ENCODE results near the gene INPP4B. TPM values are rescaled to one million over a fixed set of nuclear protein-coding genes. Genes with fewer than 3 reads are reported as not detected.

INPP4B gene
- total RNA-seq, 1 donor: 54.2 TPM

GRCh38 chr4:142607976-142608375, 238.1 kb downstream of the INPP4B start:
- TF ChIP-seq CTCF (IDR thresholded peaks at IDR 0.05; ENCODE audit: insufficient read depth, low read length): no peak
- no peak overlapping the region for H3K4me3 ChIP-seq (ENCODE audit: low read depth, low read length)
- DNase-seq (ENCODE audit: low read depth): no peak

- TF ChIP-seq CTCF (IDR thresholded peaks at IDR 0.05; ENCODE audit: insufficient read depth, low read length): no peak
- H3K4me3 ChIP-seq (ENCODE audit: low read depth, low read length): no peak overlapping the region
- peak; percentile 26 for DNase-seq (ENCODE audit: low read depth)
Observed at GRCh38 chr4:142600952-142601351, 245.1 kb downstream of the INPP4B start.

- H3K4me3 ChIP-seq (ENCODE audit: low read depth, low read length): no peak overlapping the region
- no peak for DNase-seq (ENCODE audit: low read depth)
- TF ChIP-seq CTCF (IDR thresholded peaks at IDR 0.05; ENCODE audit: insufficient read depth, low read length): no peak
Observed at GRCh38 chr4:142598132-142598531, 248.0 kb downstream of the INPP4B start.

- TF ChIP-seq CTCF (IDR thresholded peaks at IDR 0.05; ENCODE audit: insufficient read depth, low read length): no peak
- no peak overlapping the region for H3K4me3 ChIP-seq (ENCODE audit: low read depth, low read length)
- no peak for DNase-seq (ENCODE audit: low read depth)
Observed at GRCh38 chr4:142596595-142596994, 249.5 kb downstream of the INPP4B start.

- no peak for DNase-seq (ENCODE audit: low read depth)
- no peak overlapping the region for H3K4me3 ChIP-seq (ENCODE audit: low read depth, low read length)
- no peak for TF ChIP-seq CTCF (IDR thresholded peaks at IDR 0.05; ENCODE audit: insufficient read depth, low read length)
Observed at GRCh38 chr4:142596121-142596520, 250.0 kb downstream of the INPP4B start.

GRCh38 chr4:142595222-142595871, 250.8 kb downstream of the INPP4B start:
- DNase-seq (ENCODE audit: low read depth): no peak
- no peak overlapping the region for H3K4me3 ChIP-seq (ENCODE audit: low read depth, low read length)
- TF ChIP-seq CTCF (IDR thresholded peaks at IDR 0.05; ENCODE audit: insufficient read depth, low read length): no peak

GRCh38 chr4:142585411-142585810, 260.7 kb downstream of the INPP4B start:
- H3K4me3 ChIP-seq (ENCODE audit: low read depth, low read length): no peak overlapping the region
- peak; percentile 19 for DNase-seq (ENCODE audit: low read depth)
- TF ChIP-seq CTCF (IDR thresholded peaks at IDR 0.05; ENCODE audit: insufficient read depth, low read length): no peak
